MM.1S (cell line): ENCODE results near the gene YBEY.

Experiments used
- CTCF ChIP-seq: fragments of 300-600 bp; sonication (generic); IDR thresholded peaks from 2 replicates; pipeline ENCODE4 v1.5.1; 2016; ENCODE audit warnings: antibody characterized with exemption, low read length, mixed read lengths
- EZH2 ChIP-seq: fragments of 300-600 bp; sonication (generic); optimal IDR thresholded peaks from 2 replicates; pipeline ENCODE3; 2017; ENCODE audit warnings: low read depth, mild to moderate bottlenecking, antibody characterized with exemption, low read length, mixed read lengths
- EZH2phosphoT487 ChIP-seq: fragments of 300-600 bp; sonication (generic); IDR thresholded peaks from 2 replicates; pipeline ENCODE4 v1.6.1; 2018; ENCODE audit warnings: antibody characterized with exemption, low read length

GRCh38 chr21:46244602-46245001, 41.5 kb upstream of the YBEY start:
- TF ChIP-seq CTCF (no peak), EZH2 (no peak), EZH2phosphoT487 (no peak)
